Measurements from ENCODE around the gene RRH. TPM values are rescaled to one million over a fixed set of nuclear protein-coding genes. Genes with fewer than 3 reads are reported as not detected.
"Not testable (repeated sequence)": the region's sequence is repeated elsewhere in the genome, so short reads cannot be mapped to it uniquely, and the experiment has no call there.

RRH gene
- total RNA-seq, 1 experiment from 2014 or later: not detected

DNA sequence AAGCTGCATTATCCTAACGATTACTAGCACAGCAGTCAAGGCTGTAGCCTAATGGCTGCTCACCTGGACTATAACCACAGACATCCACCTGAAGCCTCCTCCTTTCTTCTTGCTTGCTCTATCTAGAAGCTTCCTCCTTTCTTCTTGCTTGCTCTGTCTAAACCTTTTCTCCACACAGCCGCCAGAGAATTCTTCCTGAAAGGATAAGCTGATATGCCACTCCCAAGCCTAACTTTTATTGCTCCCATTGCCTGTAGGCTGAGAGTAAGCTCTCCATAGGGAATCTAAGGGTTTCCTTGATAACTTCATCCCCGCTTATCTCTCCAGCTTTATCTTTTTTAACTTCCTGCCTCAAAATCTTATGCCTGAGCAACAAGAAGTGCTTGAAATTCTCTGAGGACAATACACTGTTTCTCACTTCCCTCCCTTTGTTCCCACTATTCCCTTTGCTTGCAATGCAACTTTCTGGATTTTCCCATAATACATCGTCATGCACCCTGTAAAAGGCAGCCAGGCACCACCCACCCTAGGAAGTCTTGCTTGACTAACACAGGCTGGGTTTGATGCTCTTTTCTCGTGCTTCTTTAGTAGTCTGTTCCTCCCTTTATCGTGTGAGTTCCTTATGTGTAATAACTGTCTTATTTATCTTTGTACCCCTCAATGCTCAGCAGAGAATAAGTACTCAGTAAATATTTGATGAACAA is 18.8 kb downstream of the RRH start:
- no peak for DNase-seq (ENCODE audit: low read depth)

DNA sequence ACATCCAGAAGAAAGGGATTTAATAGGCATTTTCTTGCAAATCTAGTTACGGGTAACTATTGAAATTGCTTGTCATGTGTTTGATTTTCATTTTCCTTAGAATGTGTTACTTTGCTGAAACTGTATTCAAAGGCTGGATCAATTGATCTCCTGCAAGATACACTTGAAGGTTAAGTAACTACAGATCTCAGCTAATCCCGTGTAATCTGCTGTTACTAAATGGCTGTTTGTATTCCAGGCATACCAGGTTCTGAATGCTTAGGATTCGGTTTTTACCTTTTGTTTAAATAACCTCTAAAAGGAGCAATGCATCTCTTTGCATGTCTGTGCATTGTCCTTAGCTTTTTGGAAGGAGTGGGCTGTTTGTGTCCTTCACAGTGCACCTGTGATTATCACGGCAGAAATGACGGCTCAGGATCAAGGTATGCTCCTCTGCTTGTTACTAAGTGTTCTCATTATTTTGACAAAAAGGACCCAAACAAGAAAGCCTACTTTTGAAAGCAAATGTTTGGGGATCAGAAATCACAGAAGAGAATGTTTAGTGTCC is 20.2 kb downstream of the RRH start, which contains the start of gene LRIT3:
TSS of gene LRIT3 (plus strand) at position 212 of the 547 bp plus-strand sequence. CDS start at position 307, 95 bp downstream.
- DNase-seq (ENCODE audit: low read depth): no peak

DNA sequence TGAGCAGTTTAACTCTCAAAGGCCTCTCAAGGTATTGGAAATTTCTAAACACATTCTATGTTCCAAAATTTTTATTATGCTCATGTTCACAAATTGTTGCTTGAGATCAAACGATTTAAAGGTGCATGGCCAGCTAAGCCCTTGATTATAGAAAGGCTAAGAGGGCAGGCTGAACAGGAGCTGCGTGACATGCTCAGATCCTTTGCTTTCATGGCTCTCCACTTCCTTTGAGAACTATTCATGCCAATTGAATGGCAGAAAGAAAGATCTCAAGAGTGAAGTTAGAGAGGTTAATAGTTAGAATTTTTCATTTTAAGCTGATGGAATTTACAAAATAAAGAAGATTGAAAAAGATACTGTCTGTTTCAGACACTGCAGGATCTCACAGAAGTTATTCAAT is 20.7 kb downstream of the RRH start:
- no peak for DNase-seq (ENCODE audit: low read depth)

GRCh38 chr4:109850601-109851000 is 22.8 kb downstream of the RRH start:
- DNase-seq (ENCODE audit: low read depth): no peak

DNA sequence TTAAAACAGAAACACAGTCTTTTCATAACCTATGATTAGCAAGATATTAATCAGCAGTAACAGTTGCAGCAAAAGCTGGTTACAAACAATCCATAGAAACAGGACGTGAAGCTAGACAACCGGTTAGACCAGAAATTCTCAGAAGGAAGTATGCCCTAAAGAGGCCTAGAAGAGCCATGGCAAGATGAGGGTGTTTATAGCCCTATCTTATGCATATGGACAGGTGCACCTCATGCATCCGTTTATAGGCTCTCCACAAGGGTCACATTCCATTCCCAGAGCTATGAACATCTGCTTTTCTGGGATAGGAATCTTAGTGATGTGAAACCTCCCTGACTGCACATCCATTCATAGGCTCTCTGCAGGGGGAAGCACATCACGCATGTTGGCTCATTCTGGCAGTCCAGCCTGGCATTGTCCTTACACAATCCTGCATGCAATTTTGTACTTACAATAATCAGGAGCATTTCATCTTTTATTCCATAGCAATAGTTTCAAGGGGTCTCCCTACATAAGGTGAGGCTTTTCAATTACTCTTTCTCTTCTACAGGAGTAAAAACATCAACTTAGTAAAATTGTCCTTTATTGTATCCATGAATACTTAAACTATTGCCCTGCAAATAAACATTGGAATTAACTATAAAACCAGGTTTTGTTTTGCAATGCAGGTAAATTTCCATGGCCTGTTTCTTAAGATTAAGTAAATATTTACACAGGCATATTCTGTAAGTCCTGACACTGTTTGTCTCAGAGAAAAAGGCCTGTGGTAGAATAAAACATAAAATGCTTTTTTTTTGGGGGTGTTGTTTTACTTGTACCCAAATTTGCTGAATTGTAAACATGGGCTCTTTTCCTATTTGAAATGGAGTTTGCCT is 31.9 kb downstream of the RRH start:
- DNase-seq (ENCODE audit: low read depth): not testable (repeated sequence)

DNA sequence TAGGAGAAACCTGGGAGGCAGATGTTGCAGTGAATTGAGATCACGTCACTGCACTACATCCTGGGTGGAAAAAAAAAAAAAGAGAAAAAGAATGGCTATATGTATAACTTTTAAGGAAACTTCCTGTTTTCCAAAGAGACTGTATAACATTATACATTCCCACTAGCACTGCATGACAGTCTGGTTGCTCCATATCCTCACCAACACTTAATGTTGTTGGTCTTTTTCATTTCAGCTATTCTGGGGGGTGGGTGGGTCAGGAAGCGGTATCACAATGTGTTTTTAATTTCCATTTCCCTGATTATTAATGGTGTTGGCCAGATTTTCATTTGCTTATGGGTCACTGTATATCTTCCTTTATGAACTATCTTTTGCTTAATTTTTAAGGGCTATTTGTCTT is 33.5 kb downstream of the RRH start:
- DNase-seq (ENCODE audit: low read depth): no peak

GRCh38 chr4:109861916-109862511 is 34.2 kb downstream of the RRH start:
- no peak for DNase-seq (ENCODE audit: low read depth)

- no peak for DNase-seq (ENCODE audit: low read depth)
Measured at GRCh38 chr4:109864134-109864533, 36.4 kb downstream of the RRH start.

- no peak for DNase-seq (ENCODE audit: low read depth)
Measured at GRCh38 chr4:109870061-109870460, 42.3 kb downstream of the RRH start.

DNA sequence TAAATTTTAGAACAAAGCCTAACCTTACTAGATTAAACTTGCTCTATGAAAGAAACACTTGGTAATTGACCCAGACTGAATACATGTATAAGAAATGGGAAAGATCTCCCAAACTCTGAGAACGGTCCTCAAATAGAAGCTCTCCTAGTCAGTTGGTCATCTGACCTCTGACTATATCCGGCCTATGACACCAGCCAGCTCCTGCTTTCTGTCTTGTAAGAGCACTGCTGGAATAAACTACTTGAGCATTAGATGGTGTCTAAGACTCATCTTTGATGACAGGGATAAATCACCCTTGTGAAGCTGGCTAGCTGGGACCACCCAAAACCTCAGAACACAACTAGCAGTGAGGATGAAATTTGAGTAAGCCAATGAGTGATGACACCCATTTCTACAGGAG is 44.3 kb downstream of the RRH start:
- no peak for DNase-seq (ENCODE audit: low read depth)

DNA sequence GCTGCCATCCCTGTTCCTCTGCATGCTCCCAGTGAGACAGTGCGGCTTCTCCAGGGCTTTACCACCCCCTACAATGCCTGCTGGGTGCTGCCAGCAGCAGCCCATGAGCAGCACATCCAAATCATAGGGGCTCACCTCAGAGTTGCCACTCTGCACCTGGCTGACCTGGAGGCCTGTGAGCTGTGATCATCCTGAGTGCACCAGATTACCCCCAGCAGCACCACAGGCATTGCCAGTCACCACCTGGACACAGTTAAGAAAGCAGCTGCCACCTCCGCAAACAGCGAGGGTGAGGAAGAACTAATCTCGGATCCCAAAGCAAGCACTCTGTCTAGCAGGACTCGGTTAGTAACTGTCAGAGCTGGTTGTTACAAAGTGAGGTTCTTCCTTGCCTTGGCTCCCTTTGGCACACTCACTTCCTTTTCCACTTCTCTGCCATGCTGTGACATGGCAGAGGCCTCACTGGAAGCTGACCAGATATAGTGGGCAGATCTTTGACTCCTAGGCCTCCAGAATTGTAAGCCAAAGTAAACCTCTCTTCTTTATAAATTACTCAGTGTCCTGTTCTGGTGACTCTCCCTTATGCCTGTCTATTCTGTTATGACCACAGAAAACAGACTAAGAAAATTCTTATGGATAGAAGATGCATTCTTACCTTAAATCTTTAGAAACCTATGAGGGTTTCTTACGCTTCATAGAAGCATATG is 45.3 kb downstream of the RRH start:
- DNase-seq (ENCODE audit: low read depth): no peak

GRCh38 chr4:109873791-109874514 is 46.2 kb downstream of the RRH start:
- DNase-seq (ENCODE audit: low read depth): no peak

DNA sequence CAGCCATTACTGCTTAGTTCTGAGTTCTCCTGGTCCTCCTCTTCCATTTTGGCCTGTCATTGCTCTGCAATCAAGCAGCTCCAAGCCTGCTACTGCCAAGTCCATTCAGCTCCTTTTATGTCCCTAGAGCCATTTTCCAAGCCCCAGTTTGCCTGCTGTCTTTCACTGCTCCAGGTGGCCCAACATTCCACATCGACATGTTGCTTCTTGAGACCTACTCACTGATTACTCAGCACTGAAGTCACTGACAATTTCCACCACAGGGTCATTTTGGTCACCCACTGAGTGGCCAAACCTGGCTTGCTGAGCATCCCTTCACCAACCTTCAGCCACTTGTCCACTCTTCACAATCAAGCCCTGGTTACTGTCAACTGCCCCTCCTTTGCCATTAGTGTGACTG is 47.3 kb downstream of the RRH start:
- DNase-seq (ENCODE audit: low read depth): no peak

- not testable (repeated sequence) for DNase-seq (ENCODE audit: low read depth)
Measured at GRCh38 chr4:109875553-109875952, 47.8 kb downstream of the RRH start.

DNA sequence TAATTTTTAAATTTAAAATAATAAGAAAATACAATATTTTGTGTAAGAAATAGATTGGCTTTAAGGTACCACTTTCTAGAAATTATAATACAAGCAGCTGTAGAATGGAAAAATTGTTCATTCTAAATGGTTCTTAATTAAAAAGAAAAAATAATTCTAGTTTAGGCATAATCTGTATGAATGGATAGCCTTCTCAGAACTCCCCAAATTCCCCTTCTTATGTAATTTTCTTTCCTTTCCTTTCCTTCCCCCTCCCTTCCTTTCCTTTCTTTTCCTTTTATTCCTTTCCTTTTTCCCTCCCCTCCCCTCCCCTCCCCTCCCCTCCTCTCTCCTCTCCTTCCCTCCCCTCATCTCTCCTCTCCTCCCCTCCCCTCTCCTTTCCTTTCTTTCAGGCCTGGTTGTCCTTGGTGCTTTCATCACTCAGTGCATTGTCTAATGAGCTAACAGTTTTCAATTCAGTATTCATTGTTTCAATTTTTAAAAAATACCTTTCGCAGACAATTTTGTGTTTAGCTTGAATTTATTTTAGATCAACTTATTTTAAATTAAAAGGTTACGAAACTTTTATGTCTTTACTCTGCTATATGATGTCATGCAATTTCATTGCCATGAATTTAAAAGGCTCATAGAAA is 49.0 kb downstream of the RRH start:
- no peak for DNase-seq (ENCODE audit: low read depth)

DNA sequence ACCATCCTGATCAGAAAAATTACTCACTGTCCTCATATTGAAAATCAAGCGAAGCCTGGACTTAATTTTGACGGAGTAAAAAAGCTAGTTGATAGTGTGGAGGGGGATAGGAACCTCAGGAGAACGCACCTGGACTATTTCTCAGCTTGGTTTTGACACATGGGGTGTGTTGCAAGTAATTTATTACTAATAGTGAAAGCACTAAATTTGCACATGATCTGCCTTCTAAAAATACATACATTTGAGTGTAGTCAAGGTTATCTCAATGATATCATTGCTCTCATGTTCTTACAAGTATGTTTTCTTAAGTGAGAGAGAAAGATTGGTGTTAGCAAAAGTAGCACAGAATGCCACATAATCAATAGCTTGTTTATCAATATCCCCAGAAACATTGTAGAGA is 49.6 kb downstream of the RRH start:
- no peak for DNase-seq (ENCODE audit: low read depth)

DNA sequence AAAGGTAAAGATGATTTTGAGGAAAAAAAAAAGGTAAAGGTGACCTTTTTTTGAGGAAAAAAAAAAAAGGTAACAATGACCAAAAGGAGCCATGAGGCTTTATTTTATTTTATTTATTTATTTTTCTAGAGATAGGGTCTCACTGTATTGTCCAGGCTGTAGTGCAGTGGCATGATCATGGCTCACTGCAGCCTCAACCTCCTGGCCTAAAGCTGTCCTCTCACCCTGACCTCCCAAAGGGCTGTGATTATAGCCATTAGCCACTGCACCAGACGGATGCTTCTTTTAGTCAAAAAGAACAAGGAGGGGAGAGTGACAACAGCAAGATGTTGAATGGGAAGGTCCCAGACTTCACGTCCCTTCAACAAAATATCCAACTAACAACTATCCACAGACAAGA is 50.6 kb downstream of the RRH start:
- DNase-seq (ENCODE audit: low read depth): no peak

GRCh38 chr4:109879081-109879480 is 51.3 kb downstream of the RRH start:
- DNase-seq (ENCODE audit: low read depth): no peak

DNA sequence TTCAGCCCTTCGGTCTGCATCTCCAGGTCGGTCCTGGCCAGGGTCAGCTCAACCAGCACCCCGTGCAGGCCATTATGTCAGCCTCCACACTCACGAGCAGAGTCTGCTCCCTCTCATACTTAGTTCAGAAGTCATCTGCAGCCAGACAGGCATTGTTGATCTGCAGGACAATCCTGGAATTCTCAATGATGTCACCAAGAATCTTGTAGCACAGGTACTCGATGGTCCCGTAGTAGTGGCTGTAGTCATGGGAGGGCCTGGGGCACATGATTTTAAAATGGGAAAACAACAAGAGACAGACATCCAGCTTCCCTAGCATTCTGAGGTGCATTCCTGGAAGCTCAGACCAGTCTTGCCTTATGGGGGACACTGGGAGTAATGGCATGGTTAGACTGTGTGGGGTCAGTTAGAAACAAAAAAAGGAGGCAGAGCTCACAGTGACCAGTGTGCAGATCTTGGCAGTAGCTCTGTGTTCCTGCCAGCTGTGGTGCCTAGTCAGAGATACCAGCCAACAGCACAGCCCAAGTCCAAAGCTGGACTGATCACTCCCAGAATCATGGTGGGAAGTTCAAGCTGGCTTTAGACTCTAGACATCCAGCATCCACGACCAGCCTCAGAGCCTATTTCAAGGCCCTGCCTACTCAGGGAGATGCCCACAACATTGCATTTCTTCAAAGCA is 52.0 kb downstream of the RRH start:
- DNase-seq (ENCODE audit: low read depth): no peak

- no peak for DNase-seq (ENCODE audit: low read depth)
Measured at GRCh38 chr4:109886303-109886702, 58.5 kb downstream of the RRH start.

Data from LHCN-M2 (cell line).